ENCODE measurements around the gene CPNE8.
"Not testable (repeated sequence)": the region's sequence is repeated elsewhere in the genome, so short reads cannot be mapped to it uniquely, and the experiment has no call there.

Gene CPNE8

GRCh38 chr12:38823738-38824137 is 81.7 kb downstream of the CPNE8 start:
- no peak for DNase-seq

GRCh38 chr12:38823314-38823713 is 82.1 kb downstream of the CPNE8 start:
- DNase-seq, result no peak

GRCh38 chr12:38817942-38818341 is 87.4 kb downstream of the CPNE8 start:
- no peak for DNase-seq

GRCh38 chr12:38813923-38814322 is 91.5 kb downstream of the CPNE8 start:
- no peak for DNase-seq

GRCh38 chr12:38811814-38812356 is 93.5 kb downstream of the CPNE8 start:
- DNase-seq, result no peak

GRCh38 chr12:38809832-38810231 is 95.6 kb downstream of the CPNE8 start:
- no peak for DNase-seq

- DNase-seq, result no peak
These were observed 117.3 kb downstream of the CPNE8 start for GRCh38 chr12:38788106-38788505.

GRCh38 chr12:38785381-38785780 is 120.0 kb downstream of the CPNE8 start:
- DNase-seq, result no peak

- no peak for DNase-seq
These were observed 122.1 kb downstream of the CPNE8 start for GRCh38 chr12:38783304-38783703.

- no peak for DNase-seq
These were observed 123.0 kb downstream of the CPNE8 start for GRCh38 chr12:38782359-38782758.

- no peak for DNase-seq
These were observed 128.7 kb downstream of the CPNE8 start for GRCh38 chr12:38776647-38777046.

GRCh38 chr12:38775457-38775856 is 129.9 kb downstream of the CPNE8 start:
- DNase-seq, result no peak

- no peak for DNase-seq
These were observed 133.0 kb downstream of the CPNE8 start for GRCh38 chr12:38772437-38772836.

GRCh38 chr12:38771871-38772270 is 133.5 kb downstream of the CPNE8 start:
- no peak for DNase-seq

- DNase-seq, result no peak
These were observed 143.6 kb downstream of the CPNE8 start for GRCh38 chr12:38761636-38762342.

- no peak for DNase-seq
These were observed 144.3 kb downstream of the CPNE8 start for GRCh38 chr12:38761111-38761510.

- DNase-seq, result no peak
These were observed 145.8 kb downstream of the CPNE8 start for GRCh38 chr12:38759621-38760020.

- DNase-seq, result no peak
These were observed 158.6 kb downstream of the CPNE8 start for GRCh38 chr12:38746744-38747143.

GRCh38 chr12:38745601-38746000 is 159.8 kb downstream of the CPNE8 start:
- DNase-seq, result no peak

GRCh38 chr12:38744041-38744440 is 161.3 kb downstream of the CPNE8 start:
- DNase-seq, result no peak

- not testable (repeated sequence) for DNase-seq
These were observed 162.9 kb downstream of the CPNE8 start for GRCh38 chr12:38742496-38742895.

- DNase-seq, result no peak
These were observed 168.6 kb downstream of the CPNE8 start for GRCh38 chr12:38736821-38737220.

GRCh38 chr12:38732761-38733160 is 172.6 kb downstream of the CPNE8 start:
- no peak for DNase-seq

GRCh38 chr12:38728894-38729293 is 176.5 kb downstream of the CPNE8 start:
- DNase-seq, result no peak
